HepG2 (cell line): ENCODE measurements around the gene SPAG7. TPM values are rescaled to one million over a fixed set of nuclear protein-coding genes. Genes with fewer than 3 reads are reported as not detected.

ENCODE experiments used
- ARHGAP35 ChIP-seq: sonication (generic); formaldehyde crosslinking; IDR thresholded peaks from 2 replicates; pipeline ENCODE4 v1.9.0; 2022; ENCODE audit warnings: mild to moderate bottlenecking, inconsistent platforms, moderate library complexity, missing genetic modification reagents, borderline replicate concordance
- ATF2 ChIP-seq: sonication (generic); formaldehyde crosslinking; IDR thresholded peaks from 2 replicates; pipeline ENCODE4 v1.4.0; 2020; ENCODE audit warnings: missing genetic modification reagents
- HCFC1 ChIP-seq: fragments of 150-350 bp; IDR thresholded peaks from 2 replicates; pipeline ENCODE4 v1.6.1; 2014; ENCODE audit warnings: low read depth, low read length
- HINFP ChIP-seq: sonication (generic); formaldehyde crosslinking; IDR thresholded peaks from 2 replicates; pipeline ENCODE4 v1.4.0; 2020; ENCODE audit warnings: low read depth, mild to moderate bottlenecking, missing genetic modification reagents
- MEF2D ChIP-seq: sonication (generic); formaldehyde crosslinking; IDR thresholded peaks from 2 replicates; pipeline ENCODE4 v1.5.1; 2020; ENCODE audit warnings: mild to moderate bottlenecking, missing genetic modification reagents
- MNT ChIP-seq: fragments of 450-650 bp; IDR thresholded peaks from 2 replicates; pipeline ENCODE4 v1.6.1; 2016
- SMAD1 ChIP-seq: sonication (generic); formaldehyde crosslinking; IDR thresholded peaks from 2 replicates; pipeline ENCODE4 v1.4.0; 2020; ENCODE audit warnings: missing genetic modification reagents, low read depth, mild to moderate bottlenecking, borderline replicate concordance
- ZBTB40 ChIP-seq, 2 experiments: fragments of 450-650 bp in 1 of 2; sonication (generic) in 1 of 2; formaldehyde crosslinking in 1 of 2; IDR thresholded peaks; 2 replicates each; pipeline versions ENCODE4 v1.6.1 to v1.8.0; 2016 to 2022; ENCODE audit warnings: antibody characterized with exemption in 1 of 2, mild to moderate bottlenecking in 1 of 2, missing genetic modification reagents in 1 of 2
- ZNF20 ChIP-seq: sonication (generic); formaldehyde crosslinking; IDR thresholded peaks from 2 replicates; pipeline ENCODE4 v1.4.0; 2020; ENCODE audit warnings: mild to moderate bottlenecking, moderate library complexity, missing genetic modification reagents
- ZNF224 ChIP-seq: sonication (generic); formaldehyde crosslinking; IDR thresholded peaks from 2 replicates; pipeline ENCODE4 v1.5.0; 2020; ENCODE audit warnings: mild to moderate bottlenecking, missing genetic modification reagents
- ZNF691 ChIP-seq: sonication (generic); formaldehyde crosslinking; IDR thresholded peaks from 2 replicates; pipeline ENCODE4 v1.4.0; 2020; ENCODE audit warnings: missing genetic modification reagents, low read depth, mild to moderate bottlenecking, borderline replicate concordance
- ZNF720 ChIP-seq: sonication (generic); formaldehyde crosslinking; IDR thresholded peaks from 2 replicates; pipeline ENCODE4 v1.4.0; 2020; ENCODE audit warnings: missing genetic modification reagents
- ZNF780A ChIP-seq: sonication (generic); formaldehyde crosslinking; IDR thresholded peaks from 2 replicates; pipeline ENCODE4 v1.8.0; 2022; ENCODE audit warnings: mild to moderate bottlenecking, missing genetic modification reagents, moderate library complexity
- polyA plus RNA-seq, 8 experiments: library from polyadenylated mRNA; depleted of rRNA in 3 of 8; stranded (reverse) in 7 of 8; unstranded in 1 of 8; fragments of >200 nt; fragmentation: Illumina TruSeq in 4 of 8; extraction: Trizol in 4 of 8; gene quantifications; 2 replicates each; pipeline versions ENCODE4 v1.2.1 to v1.2.3, GENCODE V29; 2011 to 2016; ENCODE audit warnings: low read depth in 4 of 8, missing spikeins in 1 of 8, mixed read lengths in 1 of 8; ENCODE audit not compliant: insufficient read depth in 1 of 8
- total RNA-seq, 5 experiments: library from RNA; depleted of rRNA; stranded (reverse); fragments of >200 nt; fragmentation: Illumina TruSeq; extraction: Trizol; gene quantifications; 2 replicates each; pipeline ENCODE4 v1.2.3, GENCODE V29; 2016; ENCODE audit warnings: low read depth in 1 of 5

SPAG7 gene
- total and polyA plus RNA-seq, 2 of the 13 experiments (the other 11 are each of a cell fraction or from before 2014, with no cell fraction given), result 51.0 to 59.0 TPM

- TF ChIP-seq ZBTB40 (IDR thresholded peaks at IDR 0.05) (no peak), ZBTB40 (CRISPR knock-in tag; IDR thresholded peaks at IDR 0.05) (peak; percentile 57; the same call in 1 of the 2 replicates), ZNF780A (CRISPR knock-in tag) (no peak), MEF2D (CRISPR knock-in tag) (no peak), ZNF20 (CRISPR knock-in tag) (no peak), ARHGAP35 (no peak), ATF2 (peak; percentile 13; the same call in 1 of the 2 replicates), ZNF720 (CRISPR knock-in tag) (no peak), ZNF224 (CRISPR knock-in tag) (no peak), ZNF691 (CRISPR knock-in tag) (peak; percentile 39; the same call in 1 of the 2 replicates), SMAD1 (peak; percentile 58; the same call in 1 of the 2 replicates), HINFP (no peak; the same call in 1 of the 2 replicates), MNT (peak; percentile 30; the same call in 1 of the 2 replicates), HCFC1 (no peak)
Measured at GRCh38 chr17:4949321-4950074, 18.1 kb downstream of the SPAG7 start (continued).
